WI38 (cell line): ENCODE results near the gene MAVS.

Source experiments
- H3K4me3 ChIP-seq: 2 replicates; pipeline ENCODE4 v1.5.1; 2011; ENCODE audit warnings: low read depth, mild to moderate bottlenecking, control low read depth, low read length
- CTCF ChIP-seq: IDR thresholded peaks from 2 replicates; pipeline ENCODE4 v1.5.1; 2012; ENCODE audit warnings: low read depth, mild to moderate bottlenecking, control low read depth, low read length

Gene MAVS

DNA sequence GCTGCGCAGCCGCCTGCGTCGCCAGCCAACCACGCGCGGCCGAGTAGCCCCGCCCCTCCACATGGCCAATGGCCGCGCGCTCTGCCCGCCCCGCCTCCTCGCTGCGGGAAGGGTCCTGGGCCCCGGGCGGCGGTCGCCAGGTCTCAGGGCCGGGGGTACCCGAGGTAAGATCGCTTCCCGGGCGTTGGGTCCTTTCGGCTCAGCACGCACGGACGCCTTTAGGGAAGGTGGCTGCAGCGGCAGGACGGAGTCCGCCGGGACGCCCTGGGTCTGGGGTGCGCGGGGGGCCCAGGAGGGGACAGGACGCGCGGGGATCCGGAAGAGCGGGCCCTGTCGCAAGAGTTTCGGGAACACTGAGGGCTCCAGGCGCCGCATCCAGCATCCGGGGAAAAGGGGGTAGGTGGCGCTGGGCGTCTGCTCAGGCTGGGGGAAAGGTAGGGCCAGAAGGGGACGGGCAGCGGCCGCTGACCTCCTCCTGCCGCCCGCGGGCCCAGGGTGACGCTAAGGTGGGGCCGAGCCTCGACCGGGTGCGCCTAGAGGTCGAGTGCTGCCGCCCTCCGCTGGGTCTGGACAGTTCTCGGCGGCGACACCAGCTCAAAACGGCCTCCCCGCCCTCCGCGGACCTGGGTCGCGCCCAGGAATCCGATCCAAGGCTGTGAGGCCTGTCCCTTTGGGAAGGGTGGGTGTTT lies at the start of gene MAVS:
Gene MAVS (plus strand): TSS at position 95 of the 689 bp plus-strand sequence. CDS start 7,791 bp downstream, outside the sequence.
- no peak for TF ChIP-seq CTCF
- H3K4me3 ChIP-seq = peak within 1 kb of the TSS; percentile 89

DNA sequence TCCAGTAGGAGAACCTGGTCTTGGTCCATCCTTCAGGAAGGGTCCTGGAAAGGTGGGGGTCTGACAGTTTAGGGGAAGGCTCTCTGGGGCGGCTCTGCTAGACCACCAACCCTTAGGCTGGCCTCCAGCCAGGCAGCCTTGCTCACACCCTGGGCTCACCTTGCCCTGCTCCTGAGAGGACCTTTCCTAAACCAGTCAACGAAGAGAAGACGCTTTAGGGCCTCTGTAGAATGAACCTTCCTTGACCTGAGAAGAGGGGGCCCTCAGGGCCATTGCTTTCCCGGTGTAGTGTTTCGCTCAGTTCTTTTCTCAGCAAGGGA lies 49.4 kb upstream of the MAVS start:
- TF ChIP-seq CTCF = no peak
- peak overlapping the region; percentile 87 for H3K4me3 ChIP-seq

GRCh38 chr20:3797592-3798372 lies 48.9 kb upstream of the MAVS start:
- no peak for TF ChIP-seq CTCF
- H3K4me3 ChIP-seq = peak overlapping the region; percentile 87

GRCh38 chr20:3798373-3798768 lies 48.3 kb upstream of the MAVS start:
- peak overlapping the region; percentile 87 for H3K4me3 ChIP-seq
- no peak for TF ChIP-seq CTCF

DNA sequence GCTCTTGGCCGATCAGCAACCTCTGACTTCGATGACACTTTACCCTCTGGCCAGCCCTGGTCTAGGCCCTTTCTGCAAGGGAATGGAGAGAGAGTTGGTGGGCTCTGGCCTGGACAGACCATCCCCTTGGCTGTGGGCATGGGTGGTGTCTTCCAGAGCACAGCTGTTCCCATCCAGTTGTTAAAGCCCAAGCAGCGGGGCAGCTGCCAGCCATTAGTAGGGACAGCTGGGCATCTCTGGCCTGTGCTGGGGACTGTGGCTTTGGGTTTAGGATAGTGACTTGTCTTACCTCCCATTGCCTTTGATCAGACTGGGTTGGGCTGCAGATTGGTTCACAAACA lies 47.8 kb upstream of the MAVS start:
- TF ChIP-seq CTCF = no peak
- no peak overlapping the region for H3K4me3 ChIP-seq

GRCh38 chr20:3800256-3800877 lies 46.3 kb upstream of the MAVS start:
- no peak overlapping the region for H3K4me3 ChIP-seq
- no peak for TF ChIP-seq CTCF

DNA sequence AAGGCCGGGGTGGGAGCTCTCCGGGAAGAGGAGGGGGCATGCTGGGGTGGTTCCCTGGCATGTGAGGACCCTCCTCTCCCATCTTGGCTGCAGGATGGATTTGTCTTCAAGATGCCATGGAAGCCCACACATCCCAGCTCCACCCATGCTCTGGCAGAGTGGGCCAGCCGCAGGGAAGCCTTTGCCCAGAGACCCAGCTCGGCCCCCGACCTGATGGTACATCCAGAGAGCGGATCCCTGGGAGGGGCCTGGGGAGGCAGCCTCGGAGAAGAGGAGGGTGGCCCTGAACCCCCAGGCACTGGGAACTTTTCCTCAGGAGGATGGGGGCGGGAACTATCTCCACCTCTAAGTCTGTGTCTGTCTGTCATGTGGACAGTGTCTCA lies 45.8 kb upstream of the MAVS start:
- H3K4me3 ChIP-seq = no peak overlapping the region
- TF ChIP-seq CTCF = no peak
